ENCODE data around the gene OSCP1.

OSCP1 gene

DNA sequence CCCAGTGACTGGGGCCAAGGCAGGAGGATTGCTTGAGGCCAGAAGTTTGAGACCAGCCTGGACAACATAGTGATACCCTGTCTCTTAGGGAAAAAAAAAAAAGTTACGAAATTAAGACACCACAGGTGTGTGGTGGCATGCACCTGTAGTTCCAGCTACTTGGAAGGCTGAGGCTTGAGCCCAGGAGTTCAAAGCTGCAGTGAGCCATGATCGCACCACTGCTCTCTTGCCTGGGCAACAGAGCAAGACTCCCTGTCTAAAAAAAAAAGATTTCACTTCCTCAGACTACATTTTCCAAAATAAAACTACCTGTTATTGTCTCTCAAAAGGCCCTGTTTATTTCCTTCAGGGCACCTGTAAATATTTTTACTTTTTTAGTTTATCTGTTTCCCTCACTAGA is 59.8 kb downstream of the OSCP1 start:
- H3K4me1 ChIP-seq (ENCODE audit: control insufficient read depth, insufficient read depth, low read length, unreplicated experiment): peaks cover 14% of the 10 kb centered on the region
- no peak overlapping the region for H3K4me3 ChIP-seq (ENCODE audit: low read depth, low read length)
- no peak overlapping the region for H2AFZ ChIP-seq (ENCODE audit: low read length, unreplicated experiment)
- H3K27ac ChIP-seq (ENCODE audit: low read depth, low read length): no peak overlapping the region
- peaks cover 2% of the 10 kb centered on the region for H3K79me2 ChIP-seq (ENCODE audit: control insufficient read depth, insufficient read depth, low read length, unreplicated experiment)
- H3K27me3 ChIP-seq (ENCODE audit: insufficient read depth, low read length): no peaks in the 10 kb centered on the region
- peaks cover 10% of the 10 kb centered on the region; the same call in 1 of the 2 replicates for H3K36me3 ChIP-seq (ENCODE audit: insufficient read depth, low read length)

- no peak overlapping the region for H3K27ac ChIP-seq (ENCODE audit: low read depth, low read length)
- no peaks in the 10 kb centered on the region for H3K27me3 ChIP-seq (ENCODE audit: insufficient read depth, low read length)
- H2AFZ ChIP-seq (ENCODE audit: low read length, unreplicated experiment): no peak overlapping the region
- H3K36me3 ChIP-seq (ENCODE audit: insufficient read depth, low read length): peaks cover 10% of the 10 kb centered on the region; the same call in 1 of the 2 replicates
- H3K79me2 ChIP-seq (ENCODE audit: control insufficient read depth, insufficient read depth, low read length, unreplicated experiment): peaks cover 6% of the 10 kb centered on the region
- H3K4me1 ChIP-seq (ENCODE audit: control insufficient read depth, insufficient read depth, low read length, unreplicated experiment): peaks cover 14% of the 10 kb centered on the region
- no peak overlapping the region for H3K4me3 ChIP-seq (ENCODE audit: low read depth, low read length)
Measured at GRCh38 chr1:36389999-36390398, 60.3 kb downstream of the OSCP1 start.

DNA sequence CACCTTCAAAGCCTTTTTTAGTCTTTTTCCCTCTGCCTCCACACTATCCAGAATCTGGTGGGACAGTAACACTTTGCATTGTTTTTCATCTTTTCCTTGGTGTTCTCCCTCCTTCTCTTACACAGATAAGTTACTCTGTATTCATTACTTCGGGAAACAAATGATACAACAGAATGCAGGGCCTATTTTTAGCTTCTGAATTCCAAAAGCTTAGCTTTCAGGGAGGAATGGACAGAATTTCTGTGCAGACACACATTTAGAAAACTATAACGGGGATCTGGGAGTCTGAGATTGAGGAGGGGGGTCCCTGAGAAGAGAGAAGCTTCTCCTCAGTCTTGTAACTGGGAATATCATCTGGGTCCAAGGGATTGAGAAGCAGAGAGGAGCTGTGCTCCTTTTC is 61.0 kb downstream of the OSCP1 start:
- no peaks in the 10 kb centered on the region for H3K27me3 ChIP-seq (ENCODE audit: insufficient read depth, low read length)
- peaks cover 13% of the 10 kb centered on the region for H3K79me2 ChIP-seq (ENCODE audit: control insufficient read depth, insufficient read depth, low read length, unreplicated experiment)
- no peak overlapping the region for H3K4me3 ChIP-seq (ENCODE audit: low read depth, low read length)
- no peak overlapping the region for H3K27ac ChIP-seq (ENCODE audit: low read depth, low read length)
- H3K4me1 ChIP-seq (ENCODE audit: control insufficient read depth, insufficient read depth, low read length, unreplicated experiment): peaks cover 17% of the 10 kb centered on the region
- H3K36me3 ChIP-seq (ENCODE audit: insufficient read depth, low read length): peaks cover 10% of the 10 kb centered on the region; the same call in 1 of the 2 replicates
- H2AFZ ChIP-seq (ENCODE audit: low read length, unreplicated experiment): no peak overlapping the region

- H3K27me3 ChIP-seq (ENCODE audit: insufficient read depth, low read length): no peaks in the 10 kb centered on the region
- H3K79me2 ChIP-seq (ENCODE audit: control insufficient read depth, insufficient read depth, low read length, unreplicated experiment): peaks cover 31% of the 10 kb centered on the region
- no peaks in the 10 kb centered on the region; the same call in 1 of the 2 replicates for H3K36me3 ChIP-seq (ENCODE audit: insufficient read depth, low read length)
- H3K27ac ChIP-seq (ENCODE audit: low read depth, low read length): peak overlapping the region; percentile 95
- no peak overlapping the region for H2AFZ ChIP-seq (ENCODE audit: low read length, unreplicated experiment)
- H3K4me3 ChIP-seq (ENCODE audit: low read depth, low read length): peak overlapping the region; percentile 48
- H3K4me1 ChIP-seq (ENCODE audit: control insufficient read depth, insufficient read depth, low read length, unreplicated experiment): peaks cover 19% of the 10 kb centered on the region
Measured at GRCh38 chr1:36387141-36387949, 62.9 kb downstream of the OSCP1 start.

GRCh38 chr1:36386265-36387140 is 63.7 kb downstream of the OSCP1 start:
- H3K27ac ChIP-seq (ENCODE audit: low read depth, low read length): peak overlapping the region; percentile 95
- H3K36me3 ChIP-seq (ENCODE audit: insufficient read depth, low read length): no peaks in the 10 kb centered on the region
- H3K4me1 ChIP-seq (ENCODE audit: control insufficient read depth, insufficient read depth, low read length, unreplicated experiment): peaks cover 19% of the 10 kb centered on the region
- H2AFZ ChIP-seq (ENCODE audit: low read length, unreplicated experiment): no peak overlapping the region
- no peaks in the 10 kb centered on the region for H3K27me3 ChIP-seq (ENCODE audit: insufficient read depth, low read length)
- H3K79me2 ChIP-seq (ENCODE audit: control insufficient read depth, insufficient read depth, low read length, unreplicated experiment): peaks cover 40% of the 10 kb centered on the region
- H3K4me3 ChIP-seq (ENCODE audit: low read depth, low read length): peak overlapping the region; percentile 76

DNA sequence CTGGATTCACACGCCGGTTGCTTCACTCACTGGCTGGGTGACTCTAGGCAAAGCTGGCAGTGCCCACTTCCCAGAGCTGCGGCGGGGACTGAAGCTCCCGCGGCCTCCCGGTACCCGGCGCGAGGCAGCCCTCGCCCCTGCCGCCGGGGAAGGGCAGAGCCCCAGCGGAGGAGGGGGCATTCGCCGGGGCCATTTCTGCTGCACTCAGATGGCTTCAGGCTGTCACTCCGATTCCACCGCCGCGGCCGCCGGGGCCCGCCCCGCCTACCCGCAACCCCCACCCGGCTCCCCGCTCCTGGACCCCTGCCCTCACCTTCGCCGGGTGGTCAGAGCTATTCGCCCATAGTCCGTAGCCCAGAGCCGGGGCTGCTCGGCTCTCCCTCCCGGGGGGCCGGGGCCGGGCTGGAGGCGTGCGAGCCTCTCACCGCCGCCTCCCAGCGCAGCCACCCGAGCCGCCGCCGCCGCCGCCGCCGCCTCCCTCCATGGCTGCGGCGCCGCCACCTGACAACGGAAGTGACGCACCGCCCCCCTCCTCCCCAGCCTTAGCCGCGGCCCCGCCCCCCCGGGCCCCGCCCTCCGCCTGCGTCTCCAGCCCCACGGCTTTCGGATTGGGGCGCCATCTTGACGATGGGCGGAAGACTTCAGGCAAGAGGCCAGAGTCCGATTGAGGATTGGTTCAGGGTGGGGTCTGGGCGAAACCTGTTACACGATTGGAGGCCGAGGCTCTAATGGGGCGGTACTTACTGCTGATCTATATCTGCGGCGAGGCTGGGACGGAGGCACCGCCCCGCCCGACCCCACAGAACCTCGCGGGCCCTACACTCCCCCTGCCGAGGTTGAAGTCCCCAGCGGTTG is 64.6 kb downstream of the OSCP1 start, which contains the start of gene STK40:
Gene STK40, minus strand, starts transcription at position 515 of the 855 bp plus-strand sequence. CDS start 24,592 bp downstream, outside the sequence.
- Histone ChIP-seq H3K79me2 (ENCODE audit: control insufficient read depth, insufficient read depth, low read length, unreplicated experiment) (peaks cover 49% of the 10 kb centered on the region), H3K27ac (ENCODE audit: low read depth, low read length) (peak within 1 kb of the TSS; percentile 95), H3K27me3 (ENCODE audit: insufficient read depth, low read length) (no peaks in the 10 kb centered on the region), H3K36me3 (ENCODE audit: insufficient read depth, low read length) (no peaks in the 10 kb centered on the region), H2AFZ (ENCODE audit: low read length, unreplicated experiment) (peak within 1 kb of the TSS; percentile 44), H3K4me1 (ENCODE audit: control insufficient read depth, insufficient read depth, low read length, unreplicated experiment) (peaks cover 19% of the 10 kb centered on the region), H3K4me3 (ENCODE audit: low read depth, low read length) (peak within 1 kb of the TSS; percentile 90)

GRCh38 chr1:36384542-36385409 is 65.5 kb downstream of the OSCP1 start:
- Histone ChIP-seq H3K36me3 (ENCODE audit: insufficient read depth, low read length) (no peaks in the 10 kb centered on the region), H3K4me1 (ENCODE audit: control insufficient read depth, insufficient read depth, low read length, unreplicated experiment) (peaks cover 19% of the 10 kb centered on the region), H3K27ac (ENCODE audit: low read depth, low read length) (peak overlapping the region; percentile 73; the same call in 1 of the 2 replicates), H3K4me3 (ENCODE audit: low read depth, low read length) (peak overlapping the region; percentile 90), H3K27me3 (ENCODE audit: insufficient read depth, low read length) (no peaks in the 10 kb centered on the region), H2AFZ (ENCODE audit: low read length, unreplicated experiment) (peak overlapping the region; percentile 44), H3K79me2 (ENCODE audit: control insufficient read depth, insufficient read depth, low read length, unreplicated experiment) (peaks cover 57% of the 10 kb centered on the region)

GRCh38 chr1:36383240-36383639 is 67.0 kb downstream of the OSCP1 start:
- no peak overlapping the region for H2AFZ ChIP-seq (ENCODE audit: low read length, unreplicated experiment)
- H3K4me1 ChIP-seq (ENCODE audit: control insufficient read depth, insufficient read depth, low read length, unreplicated experiment): peaks cover 19% of the 10 kb centered on the region
- no peak overlapping the region for H3K27ac ChIP-seq (ENCODE audit: low read depth, low read length)
- H3K79me2 ChIP-seq (ENCODE audit: control insufficient read depth, insufficient read depth, low read length, unreplicated experiment): peaks cover 65% of the 10 kb centered on the region
- H3K4me3 ChIP-seq (ENCODE audit: low read depth, low read length): no peak overlapping the region; the same call in 1 of the 2 replicates
- H3K27me3 ChIP-seq (ENCODE audit: insufficient read depth, low read length): no peaks in the 10 kb centered on the region
- no peaks in the 10 kb centered on the region for H3K36me3 ChIP-seq (ENCODE audit: insufficient read depth, low read length)

- no peak overlapping the region for H3K27ac ChIP-seq (ENCODE audit: low read depth, low read length)
- no peaks in the 10 kb centered on the region for H3K36me3 ChIP-seq (ENCODE audit: insufficient read depth, low read length)
- no peaks in the 10 kb centered on the region for H3K27me3 ChIP-seq (ENCODE audit: insufficient read depth, low read length)
- H3K79me2 ChIP-seq (ENCODE audit: control insufficient read depth, insufficient read depth, low read length, unreplicated experiment): peaks cover 70% of the 10 kb centered on the region
- H3K4me3 ChIP-seq (ENCODE audit: low read depth, low read length): no peak overlapping the region
- peaks cover 15% of the 10 kb centered on the region for H3K4me1 ChIP-seq (ENCODE audit: control insufficient read depth, insufficient read depth, low read length, unreplicated experiment)
- H2AFZ ChIP-seq (ENCODE audit: low read length, unreplicated experiment): no peak overlapping the region
Measured at GRCh38 chr1:36382669-36383068, 67.6 kb downstream of the OSCP1 start.

Measured in ACC112 (cell line).